Mesenchymal stem cell (in vitro differentiated cells and primary cell): ENCODE measurements around the gene AFG1L.
"Not testable (repeated sequence)": the region's sequence is repeated elsewhere in the genome, so short reads cannot be mapped to it uniquely, and the experiment has no call there.

Experiments used
- DNase-seq: peaks from one replicate; pipeline ENCODE4 v3.0.0-alpha.2; 2013
- H2AFZ ChIP-seq: one replicate; pipeline ENCODE4 v1.6.1; 2013; ENCODE audit warnings: low read depth, mild to moderate bottlenecking, control low read depth, inconsistent platforms, low read length, moderate library complexity
- H2AK5ac ChIP-seq: 2 replicates; pipeline ENCODE4 v1.6.1; 2013; ENCODE audit warnings: low read length, moderate library complexity, mild to moderate bottlenecking, inconsistent platforms; ENCODE audit not compliant: severe bottlenecking
- H2BK120ac ChIP-seq: one replicate; pipeline ENCODE4 v1.6.1; 2013; ENCODE audit warnings: low read depth, mild to moderate bottlenecking, inconsistent platforms, low read length, moderate library complexity
- H2BK12ac ChIP-seq, 2 experiments: one replicate each; pipeline ENCODE4 v1.6.1; 2013; ENCODE audit warnings: inconsistent platforms in 2 of 2, low read length in 2 of 2, mild to moderate bottlenecking in 2 of 2, moderate library complexity in 2 of 2, control low read depth in 1 of 2
- H2BK15ac ChIP-seq: one replicate; pipeline ENCODE4 v1.6.1; 2013; ENCODE audit warnings: mild to moderate bottlenecking, low read depth, inconsistent platforms; ENCODE audit not compliant: poor library complexity, severe bottlenecking
- H2BK5ac ChIP-seq: 2 replicates; pipeline ENCODE4 v1.6.1; 2013; ENCODE audit warnings: low read depth, mild to moderate bottlenecking, low read length, control low read depth, inconsistent platforms; ENCODE audit not compliant: poor library complexity, severe bottlenecking
- H3K14ac ChIP-seq, 2 experiments: one replicate each; pipeline ENCODE4 v1.6.1; 2013; ENCODE audit warnings: inconsistent platforms in 2 of 2, low read length in 2 of 2, control low read depth in 1 of 2, mild to moderate bottlenecking in 1 of 2, moderate library complexity in 1 of 2
- H3K18ac ChIP-seq, 2 experiments: one replicate each; pipeline ENCODE4 v1.6.1; 2013; ENCODE audit warnings: inconsistent platforms in 2 of 2, low read length in 2 of 2, control low read depth in 1 of 2, low read depth in 1 of 2, mild to moderate bottlenecking in 1 of 2
- H3K23ac ChIP-seq, 2 experiments: one replicate each; pipeline ENCODE4 v1.6.1; 2013; ENCODE audit warnings: inconsistent platforms in 2 of 2, low read length in 2 of 2, mild to moderate bottlenecking in 2 of 2, moderate library complexity in 2 of 2, control low read depth in 1 of 2
- H3K27ac ChIP-seq: 2 replicates; pipeline ENCODE4 v1.5.1; 2013; ENCODE audit warnings: mild to moderate bottlenecking, moderate library complexity, low read length, control low read depth, inconsistent platforms; ENCODE audit not compliant: poor library complexity, severe bottlenecking
- H3K27me3 ChIP-seq, 2 experiments: 2 replicates each; pipeline versions ENCODE4 v1.6.1 to v1.7.0; 2013; ENCODE audit warnings: low read length in 2 of 2, mild to moderate bottlenecking in 2 of 2, moderate library complexity in 2 of 2, control low read depth in 1 of 2, inconsistent platforms in 1 of 2; ENCODE audit not compliant: control insufficient read depth in 1 of 2, insufficient read depth in 1 of 2
- H3K36me3 ChIP-seq, 2 experiments: 2 replicates each; pipeline versions ENCODE4 v1.6.1 to v1.7.0; 2013; ENCODE audit warnings: low read length in 2 of 2, control low read depth in 1 of 2, inconsistent platforms in 1 of 2, low read depth in 1 of 2, mild to moderate bottlenecking in 1 of 2; ENCODE audit not compliant: insufficient read depth in 2 of 2, control insufficient read depth in 1 of 2
- H3K4ac ChIP-seq, 2 experiments: one replicate each; pipeline ENCODE4 v1.6.1; 2013; ENCODE audit warnings: inconsistent platforms in 2 of 2, low read length in 2 of 2, mild to moderate bottlenecking in 2 of 2, moderate library complexity in 2 of 2, control low read depth in 1 of 2, low read depth in 1 of 2
- H3K4me1 ChIP-seq: 2 replicates; pipeline ENCODE4 v1.6.1; 2013; ENCODE audit warnings: low read depth, low read length, control low read depth; ENCODE audit not compliant: control insufficient read depth, insufficient read depth
- H3K4me2 ChIP-seq: 2 replicates; pipeline ENCODE4 v1.6.1; 2013; ENCODE audit warnings: low read length, mild to moderate bottlenecking, inconsistent platforms; ENCODE audit not compliant: poor library complexity, severe bottlenecking
- H3K4me3 ChIP-seq, 2 experiments: 2 replicates each; pipeline versions ENCODE4 v1.5.1 to v1.7.0; 2013; ENCODE audit warnings: low read length in 2 of 2, mild to moderate bottlenecking in 2 of 2, control low read depth in 1 of 2, low read depth in 1 of 2; ENCODE audit not compliant: insufficient read depth in 1 of 2
- H3K79me1 ChIP-seq: replicated peaks from 2 replicates; pipeline ENCODE4 v1.6.1; 2013; ENCODE audit warnings: mild to moderate bottlenecking, control low read depth, low read length, inconsistent platforms; ENCODE audit not compliant: poor library complexity, severe bottlenecking
- H3K9ac ChIP-seq: 2 replicates; pipeline ENCODE4 v1.7.0; 2013; ENCODE audit warnings: mild to moderate bottlenecking, low read length, moderate library complexity
- H3K9me3 ChIP-seq: 2 replicates; pipeline ENCODE4 v1.7.0; 2013; ENCODE audit warnings: mild to moderate bottlenecking, low read length; ENCODE audit not compliant: control insufficient read depth
- H4K8ac ChIP-seq: one replicate; pipeline ENCODE4 v1.6.1; 2013; ENCODE audit warnings: inconsistent platforms, mild to moderate bottlenecking, low read length, moderate library complexity
- H4K91ac ChIP-seq: one replicate; pipeline ENCODE4 v1.6.1; 2013; ENCODE audit warnings: mild to moderate bottlenecking, low read length, inconsistent platforms
- WGBS: methylation state at CpG from one replicate; pipeline ENCODE4 v1.1.7; 2013; ENCODE audit warnings: mixed read lengths; 5-methylcytosine and 5-hydroxymethylcytosine counted together

The AFG1L gene

GRCh38 chr6:108322728-108323127 is 27.9 kb downstream of the AFG1L start:
- no peak overlapping the region for H3K14ac ChIP-seq
- no peak overlapping the region for H2BK12ac ChIP-seq
- no peak overlapping the region for H4K8ac ChIP-seq
- H3K27me3 ChIP-seq, result no peaks in the 10 kb centered on the region
- H3K9me3 ChIP-seq, result no peaks in the 10 kb centered on the region
- H3K23ac ChIP-seq, result no peak overlapping the region
- H2BK120ac ChIP-seq, result no peak overlapping the region
- no peaks in the 10 kb centered on the region for H3K4me1 ChIP-seq
- H2AK5ac ChIP-seq, result no peak overlapping the region
- no peak overlapping the region for H2BK15ac ChIP-seq
- H3K9ac ChIP-seq, result no peak overlapping the region
- DNase-seq, result no peak
- no peak overlapping the region for H3K18ac ChIP-seq
- peaks cover 4% of the 10 kb centered on the region for H3K79me1 ChIP-seq
- no peak overlapping the region for H4K91ac ChIP-seq
- peaks cover 7 to 8% of the 10 kb centered on the region in 2 experiments for H3K36me3 ChIP-seq
- no peak overlapping the region for H3K4me3 ChIP-seq
- H3K4ac ChIP-seq, result no peak overlapping the region
- no peak overlapping the region for H2AFZ ChIP-seq
- WGBS, result 84% methylated on average over 3 of the region's 3 CpGs
- no peak overlapping the region for H3K27ac ChIP-seq
- H3K4me2 ChIP-seq, result no peak overlapping the region
- no peak overlapping the region for H2BK5ac ChIP-seq

- no peak overlapping the region for H4K91ac ChIP-seq
- no peak overlapping the region for H3K4ac ChIP-seq
- H2AK5ac ChIP-seq, result no peak overlapping the region
- H3K9ac ChIP-seq, result no peak overlapping the region
- H3K23ac ChIP-seq, result no peak overlapping the region
- peaks cover 7 to 9% of the 10 kb centered on the region in 2 experiments for H3K36me3 ChIP-seq
- H2BK12ac ChIP-seq, result no peak overlapping the region
- no peak overlapping the region for H2BK120ac ChIP-seq
- H3K4me1 ChIP-seq, result no peaks in the 10 kb centered on the region
- no peak for DNase-seq
- no peak overlapping the region for H3K14ac ChIP-seq
- no peaks in the 10 kb centered on the region for H3K27me3 ChIP-seq
- no peak overlapping the region for H2BK5ac ChIP-seq
- no peak overlapping the region for H3K27ac ChIP-seq
- no peak overlapping the region for H4K8ac ChIP-seq
- peaks cover 4% of the 10 kb centered on the region for H3K79me1 ChIP-seq
- H3K4me2 ChIP-seq, result no peak overlapping the region
- no peak overlapping the region for H3K4me3 ChIP-seq
- H3K9me3 ChIP-seq, result no peaks in the 10 kb centered on the region
- 88% methylated on average over 4 of the region's 4 CpGs for WGBS
- no peak overlapping the region for H3K18ac ChIP-seq
- H2BK15ac ChIP-seq, result no peak overlapping the region
- H2AFZ ChIP-seq, result no peak overlapping the region
Observed at GRCh38 chr6:108323710-108324466, 29.0 kb downstream of the AFG1L start.

- H2BK12ac ChIP-seq, H3K9me3 ChIP-seq, H3K36me3 ChIP-seq, H3K4me3 ChIP-seq, H4K8ac ChIP-seq, H3K9ac ChIP-seq, H2BK15ac ChIP-seq, H3K27ac ChIP-seq, H3K14ac ChIP-seq, H3K23ac ChIP-seq, H4K91ac ChIP-seq, H3K4ac ChIP-seq, H3K27me3 ChIP-seq, H3K18ac ChIP-seq, H2BK5ac ChIP-seq, H2AK5ac ChIP-seq, H2BK120ac ChIP-seq, H3K79me1 ChIP-seq, DNase-seq, H3K4me2 ChIP-seq, H3K4me1 ChIP-seq, H2AFZ ChIP-seq: not testable (repeated sequence)
- 96% methylated on average over 5 of the region's 7 CpGs for WGBS
Observed at GRCh38 chr6:108330221-108330785, 35.4 kb downstream of the AFG1L start.

- 100% methylated on average over 2 of the region's 2 CpGs for WGBS
- Histone ChIP-seq H2BK5ac (no peak overlapping the region), H3K23ac (no peak overlapping the region), H3K9ac (no peak overlapping the region), H3K4me1 (no peaks in the 10 kb centered on the region), H3K18ac (no peak overlapping the region), H3K4me2 (no peak overlapping the region), H3K79me1 (no peaks in the 10 kb centered on the region), H3K9me3 (no peaks in the 10 kb centered on the region), H3K36me3 (peaks cover 0 to 5% of the 10 kb centered on the region in 2 experiments), H2BK120ac (no peak overlapping the region), H2BK15ac (no peak overlapping the region), H2BK12ac (no peak overlapping the region), H4K91ac (no peak overlapping the region), H3K14ac (no peak overlapping the region), H4K8ac (no peak overlapping the region), H3K27me3 (no peaks in the 10 kb centered on the region), H3K4ac (no peak overlapping the region), H2AFZ (no peak overlapping the region), H3K4me3 (no peak overlapping the region), H2AK5ac (no peak overlapping the region), H3K27ac (no peak overlapping the region)
- no peak for DNase-seq
Observed at GRCh38 chr6:108330806-108331205, 36.0 kb downstream of the AFG1L start.
